ENCODE measurements around the gene VPS25. TPM values are rescaled to one million over a fixed set of nuclear protein-coding genes. Genes with fewer than 3 reads are reported as not detected.

Gene VPS25
- total RNA-seq, 1 donor from 2014 or later = 24.5 TPM

Small RNA genes lying within 50 kb of the gene (small RNA-seq; reads per million reads assigned to genes)
- not detected for gene HMGN2P15
- gene MIR6781 = not detected

Other genes with a start within 250 kb of the VPS25 start
- 8.6 TPM for gene NAGLU, start 237.2 kb upstream of the VPS25 start, total RNA-seq
- gene HSD17B1, start 220.5 kb upstream of the VPS25 start, total RNA-seq = 0.62 TPM
- 3.6 TPM for gene COASY, start 211.3 kb upstream of the VPS25 start, total RNA-seq
- gene MLX, start 206.3 kb upstream of the VPS25 start, total RNA-seq = 25.1 TPM
- gene PSMC3IP, start 195.7 kb upstream of the VPS25 start, total RNA-seq = 6.6 TPM
- 54.9 TPM for gene RETREG3, start 164.1 kb upstream of the VPS25 start, total RNA-seq
- 10.3 TPM for gene TUBG1, start 163.8 kb upstream of the VPS25 start, total RNA-seq
- gene TUBG2, start 114.2 kb upstream of the VPS25 start, total RNA-seq = 9.4 TPM
- 2.8 TPM for gene PLEKHH3, start 96.5 kb upstream of the VPS25 start, total RNA-seq
- gene CCR10, start 91.6 kb upstream of the VPS25 start, total RNA-seq = 0.47 TPM
- 7.5 TPM for gene CNTNAP1, start 90.9 kb upstream of the VPS25 start, total RNA-seq
- 23.2 TPM for gene EZH1, start 28.4 kb upstream of the VPS25 start, total RNA-seq
- gene RAMP2, start 12.2 kb upstream of the VPS25 start, total RNA-seq = 14.3 TPM
- 0.31 TPM for gene WNK4, start 7.2 kb downstream of the VPS25 start, total RNA-seq
- 61.8 TPM for gene COA3, start 25.3 kb downstream of the VPS25 start, total RNA-seq
- 0.47 TPM for gene CNTD1, start 25.4 kb downstream of the VPS25 start, total RNA-seq
- gene BECN1, start 50.8 kb downstream of the VPS25 start, total RNA-seq = 57.7 TPM
- gene PSME3, start 59.9 kb downstream of the VPS25 start, total RNA-seq = 39.8 TPM
- gene AOC2, start 71.1 kb downstream of the VPS25 start, total RNA-seq = 0.78 TPM
- gene AOC3, start 77.8 kb downstream of the VPS25 start, total RNA-seq = 0.16 TPM
- gene G6PC1, start 127.3 kb downstream of the VPS25 start, total RNA-seq = not detected
- gene AARSD1, start 191.0 kb downstream of the VPS25 start, total RNA-seq = 26.8 TPM
- 1.2 TPM for gene PTGES3L, start 206.6 kb downstream of the VPS25 start, total RNA-seq
- 13.3 TPM for gene RUNDC1, start 207.1 kb downstream of the VPS25 start, total RNA-seq
- gene RPL27, start 225.0 kb downstream of the VPS25 start, total RNA-seq = 891 TPM
- 2.5 TPM for gene IFI35, start 233.3 kb downstream of the VPS25 start, total RNA-seq
- 58.3 TPM for gene VAT1, start 248.9 kb downstream of the VPS25 start, total RNA-seq

Measured in occipital lobe (tissue), 2 donors.